Measurements from ENCODE around the gene SYCE1. TPM values are rescaled to one million over a fixed set of nuclear protein-coding genes. Genes with fewer than 3 reads are reported as not detected.

The SYCE1 gene
- total and polyA plus RNA-seq, 2 donors (not counting 1 experiment from before 2014, with no cell fraction given): 0.42 TPM; not detected in 1

GRCh38 chr10:133509700-133510099 lies 55.7 kb downstream of the SYCE1 start:
- peaks cover 47% of the 10 kb centered on the region for H3K27me3 Mint-ChIP-seq
- Histone ChIP-seq H3K36me3 (replicated peaks in 1 of 2; ENCODE audit: control extremely low read depth in 1 of 2, control insufficient read depth in 1 of 2, extremely low read depth in 1 of 2, insufficient read depth in 2 of 2, low read length in 1 of 2) (no peaks in the 10 kb centered on the region), H3K4me1 (ENCODE audit: control insufficient read depth in 2 of 2, insufficient read depth in 2 of 2, low read length in 2 of 2) (no peaks in the 10 kb centered on the region), H4K20me1 (ENCODE audit: control insufficient read depth, insufficient read depth, low read length, poor library complexity, severe bottlenecking) (no peaks in the 10 kb centered on the region), H3K79me2 (ENCODE audit: control insufficient read depth, insufficient read depth, low read length) (no peaks in the 10 kb centered on the region), H3K9me3 (ENCODE audit: control extremely low read depth in 1 of 3, control insufficient read depth in 2 of 3, insufficient read depth in 1 of 3, low read length in 2 of 3) (peaks cover 3 to 10% (median 4%) of the 10 kb centered on the region in 3 donors), H3K4me2 (replicated peaks; ENCODE audit: low read depth, low read length, poor library complexity, severe bottlenecking) (no peak overlapping the region), H3K27ac (ENCODE audit: low read length in 2 of 2) (no peak overlapping the region), H3K27me3 (replicated peaks in 1 of 4; ENCODE audit: control extremely low read depth in 1 of 4, control insufficient read depth in 3 of 4, insufficient read depth in 4 of 4, low read length in 3 of 4) (peaks cover 0 to 8% (median 5%) of the 10 kb centered on the region in 4 experiments), H2AFZ (ENCODE audit: insufficient read depth, low read depth, low read length, poor library complexity, severe bottlenecking) (no peak overlapping the region), H3K4me3 (ENCODE audit: control extremely low read depth in 1 of 5, extremely low read depth in 1 of 5, insufficient read depth in 1 of 5, low read depth in 2 of 5, low read length in 4 of 5) (no peak overlapping the region), H3K9ac (ENCODE audit: low read length) (no peak overlapping the region)
- intact Hi-C loops (cut with micrococcal nuclease): no loop called here
- peaks cover 8% of the 10 kb centered on the region for H3K9me3 Mint-ChIP-seq (ENCODE audit: insufficient read depth)
- no CpG with 5 or more reads among the region's 4 CpGs for WGBS (ENCODE audit: insufficient coverage)
- H3K27ac Mint-ChIP-seq: no peak overlapping the region
- H3K4me1 Mint-ChIP-seq: no peaks in the 10 kb centered on the region
- ChIA-PET CTCF (interaction anchor here (1.3 kb wide), 1 partner anchor 180 kb away, joined by 5 read pairs; no protein-coding TSS in a partner anchor), POLR2A (no interaction called here)
- DNase-seq (no peak), ATAC-seq (ENCODE audit: low read depth) (no peak)
- no peak overlapping the region for H3K4me3 Mint-ChIP-seq
- TF ChIP-seq CTCF (IDR thresholded peaks at IDR 0.05): no peak
- TF ChIP-seq EZH2 (IDR thresholded peaks at IDR 0.05; ENCODE audit: borderline replicate concordance, insufficient read depth, low read depth, low read length, poor library complexity, severe bottlenecking): no peak

Other genes starting within 250 kb of the SYCE1 start
- not detected in 2 replicates for gene CALY, start 228.7 kb downstream of the SYCE1 start, total RNA-seq
- 0.21 and 0.72 TPM in 2 replicates for gene CALY, start 228.7 kb downstream of the SYCE1 start, polyA plus RNA-seq
- gene PRAP1, start 218.2 kb downstream of the SYCE1 start, total RNA-seq: not detected in 2 replicates
- not detected in 2 replicates for gene PRAP1, start 218.2 kb downstream of the SYCE1 start, polyA plus RNA-seq
- gene FUOM, start 207.6 kb downstream of the SYCE1 start, total RNA-seq: 20.7 and 23.8 TPM in 2 replicates
- gene FUOM, start 207.6 kb downstream of the SYCE1 start, polyA plus RNA-seq: 23.7 and 30.7 TPM in 2 replicates
- gene ECHS1, start 192.2 kb downstream of the SYCE1 start, total RNA-seq: 27.5 and 29.5 TPM in 2 replicates
- gene ECHS1, start 192.2 kb downstream of the SYCE1 start, polyA plus RNA-seq: 15.6 and 19.3 TPM in 2 replicates
- 23.5 and 24.9 TPM in 2 replicates for gene PAOX, start 186.3 kb downstream of the SYCE1 start, total RNA-seq
- gene PAOX, start 186.3 kb downstream of the SYCE1 start, polyA plus RNA-seq: 21.1 and 24.3 TPM in 2 replicates
- gene MTG1, start 171.4 kb downstream of the SYCE1 start, total RNA-seq: 85.1 and 90.0 TPM in 2 replicates
- gene MTG1, start 171.4 kb downstream of the SYCE1 start, polyA plus RNA-seq: 117 and 170 TPM in 2 replicates
- gene SPRN, start 141.0 kb downstream of the SYCE1 start, total RNA-seq: not detected in 2 replicates
- not detected in 2 replicates for gene SPRN, start 141.0 kb downstream of the SYCE1 start, polyA plus RNA-seq
- gene SCART1, start 111.6 kb downstream of the SYCE1 start, total RNA-seq: 4.7 and 7.3 TPM in 2 replicates
- 3.0 and 4.1 TPM in 2 replicates for gene SCART1, start 111.6 kb downstream of the SYCE1 start, polyA plus RNA-seq
- 1.3 and 2.1 TPM in 2 replicates for gene CYP2E1, start 38.2 kb downstream of the SYCE1 start, total RNA-seq
- 1.1 and 1.7 TPM in 2 replicates for gene CYP2E1, start 38.2 kb downstream of the SYCE1 start, polyA plus RNA-seq
- not detected in 2 replicates for gene FRG2B, start 61.2 kb upstream of the SYCE1 start, total RNA-seq
- not detected in 2 replicates for gene FRG2B, start 61.2 kb upstream of the SYCE1 start, polyA plus RNA-seq

All from B cell (primary cell).